IMR-90 (cell line): Measurements from ENCODE around the gene NKAIN2. TPM values are rescaled to one million over a fixed set of nuclear protein-coding genes. Genes with fewer than 3 reads are reported as not detected.

Source experiments
- ATAC-seq: fragments of 200-7000 bp; cut with Tn5 transposase; 2 replicates; pipeline ENCODE4 v1.9.1; 2020; ENCODE audit warnings: low read depth, mild to moderate bottlenecking, moderate library complexity
- BruUV-seq: library from RNA; stranded (reverse); fragments of 400-500 nt; replicated peaks from 2 replicates; lab custom pipeline; 2021; lab: Mats Ljungman, UMichigan
- CTCF ChIA-PET: fragments of 300-600 bp; formaldehyde crosslinking; extraction: SDS; loops from one replicate; lab custom pipeline; 2021; ENCODE audit warnings: antibody characterized with exemption; lab: Yijun Ruan, JAX
- POLR2A ChIA-PET: fragments of 300-600 bp; sonication (Branson Sonifier 250); formaldehyde crosslinking; loops from one replicate; lab custom pipeline; 2022; ENCODE audit warnings: antibody characterized with exemption; ENCODE audit not compliant: unreplicated experiment; lab: Charles Lee
- DNase-seq: peaks from one replicate; pipeline ENCODE4 v3.0.0; 2013
- H2AFZ ChIP-seq: replicated peaks from 2 replicates; pipeline ENCODE3; 2013; ENCODE audit warnings: low read length, mild to moderate bottlenecking; ENCODE audit not compliant: poor library complexity
- H2AK5ac ChIP-seq: 2 replicates; pipeline ENCODE4 v1.6.1; 2013; ENCODE audit warnings: low read depth, low read length, inconsistent platforms
- H2AK9ac ChIP-seq: replicated peaks from 2 replicates; pipeline ENCODE3; 2013; ENCODE audit warnings: mild to moderate bottlenecking, low read depth, low read length, moderate library complexity; ENCODE audit not compliant: poor library complexity
- H2BK120ac ChIP-seq: 2 replicates; pipeline ENCODE4 v1.6.1; 2013; ENCODE audit warnings: low read depth, low read length, inconsistent platforms
- H2BK15ac ChIP-seq: 3 replicates; pipeline ENCODE4 v1.6.1; 2013; ENCODE audit warnings: low read depth, low read length, inconsistent platforms
- H2BK20ac ChIP-seq: 2 replicates; pipeline ENCODE4 v1.6.1; 2013; ENCODE audit warnings: low read depth, mild to moderate bottlenecking, inconsistent platforms, low read length, moderate library complexity
- H2BK5ac ChIP-seq: 2 replicates; pipeline ENCODE4 v1.6.1; 2013; ENCODE audit warnings: mild to moderate bottlenecking, low read depth, low read length, inconsistent platforms; ENCODE audit not compliant: poor library complexity, severe bottlenecking
- H3K14ac ChIP-seq: replicated peaks from 2 replicates; pipeline ENCODE4 v1.6.1; 2013; ENCODE audit warnings: low read depth, low read length, inconsistent platforms
- H3K18ac ChIP-seq: 2 replicates; pipeline ENCODE4 v1.6.1; 2013; ENCODE audit warnings: low read depth, low read length, control low read depth
- H3K23ac ChIP-seq: 2 replicates; pipeline ENCODE4 v1.6.1; 2013; ENCODE audit warnings: low read depth, low read length, inconsistent platforms
- H3K27ac ChIP-seq: 2 replicates; pipeline ENCODE4 v1.5.1; 2013; ENCODE audit warnings: mild to moderate bottlenecking, control low read depth, low read length; ENCODE audit not compliant: insufficient read depth
- H3K27me3 ChIP-seq: 2 replicates; pipeline ENCODE4 v1.6.1; 2013; ENCODE audit warnings: low read length; ENCODE audit not compliant: control insufficient read depth, insufficient read depth
- H3K36me3 ChIP-seq: 2 replicates; pipeline ENCODE4 v1.6.1; 2013; ENCODE audit warnings: low read length, mixed read lengths; ENCODE audit not compliant: control insufficient read depth, insufficient read depth
- H3K4ac ChIP-seq: 2 replicates; pipeline ENCODE4 v1.6.1; 2013; ENCODE audit warnings: low read depth, low read length, inconsistent platforms
- H3K4me1 ChIP-seq: 2 replicates; pipeline ENCODE4 v1.6.1; 2013; ENCODE audit warnings: low read length, mixed read lengths; ENCODE audit not compliant: control insufficient read depth, insufficient read depth
- H3K4me2 ChIP-seq: 2 replicates; pipeline ENCODE4 v1.6.1; 2013; ENCODE audit warnings: low read depth, mild to moderate bottlenecking, control low read depth, low read length, moderate library complexity
- H3K4me3 ChIP-seq: 2 replicates; pipeline ENCODE4 v1.5.1; 2013; ENCODE audit warnings: low read depth, mild to moderate bottlenecking, control low read depth, low read length, moderate library complexity; ENCODE audit not compliant: insufficient read depth
- H3K56ac ChIP-seq: 2 replicates; pipeline ENCODE4 v1.6.1; 2013; ENCODE audit warnings: low read length, inconsistent platforms; ENCODE audit not compliant: insufficient read depth; ENCODE audit errors: extremely low read depth
- H3K79me1 ChIP-seq, 2 experiments: 2 replicates each; pipeline ENCODE4 v1.6.1; 2013; ENCODE audit warnings: low read length in 2 of 2, inconsistent platforms in 1 of 2, low read depth in 1 of 2
- H3K9ac ChIP-seq: 2 replicates; pipeline ENCODE4 v1.6.1; 2013; ENCODE audit warnings: low read depth, low read length, control low read depth
- H3K9me1 ChIP-seq: 2 replicates; pipeline ENCODE4 v1.6.1; 2013; ENCODE audit warnings: low read length, inconsistent platforms; ENCODE audit not compliant: insufficient read depth
- H3K9me3 ChIP-seq: 2 replicates; pipeline ENCODE4 v1.6.1; 2013; ENCODE audit warnings: low read length; ENCODE audit not compliant: control insufficient read depth, insufficient read depth
- H4K20me1 ChIP-seq: 2 replicates; pipeline ENCODE4 v1.6.1; 2013; ENCODE audit warnings: low read length, inconsistent platforms; ENCODE audit not compliant: insufficient read depth
- H4K5ac ChIP-seq: 2 replicates; pipeline ENCODE4 v1.6.1; 2013; ENCODE audit warnings: mild to moderate bottlenecking, low read depth, low read length, control low read depth
- H4K8ac ChIP-seq, 2 experiments: 2 replicates each; pipeline ENCODE4 v1.6.1; 2013; ENCODE audit warnings: low read depth in 2 of 2, low read length in 2 of 2, control low read depth in 1 of 2, inconsistent platforms in 1 of 2
- H4K91ac ChIP-seq: 2 replicates; pipeline ENCODE4 v1.6.1; 2013; ENCODE audit warnings: low read depth, low read length, inconsistent platforms; ENCODE audit not compliant: insufficient read depth
- BHLHE40 ChIP-seq: fragments of 150-350 bp; IDR thresholded peaks from 2 replicates; pipeline ENCODE4 v1.6.1; 2016; ENCODE audit warnings: mild to moderate bottlenecking, low read depth, low read length
- CHD1 ChIP-seq: IDR thresholded peaks from 2 replicates; pipeline ENCODE4 v1.6.1; 2012; ENCODE audit warnings: low read depth, low read length, improper control_type of control experiment
- ELK1 ChIP-seq: fragments of 150-350 bp; IDR thresholded peaks from 2 replicates; pipeline ENCODE4 v1.6.1; 2016; ENCODE audit warnings: low read depth, mild to moderate bottlenecking, low read length, moderate library complexity, borderline replicate concordance
- MAFK ChIP-seq: IDR thresholded peaks from 2 replicates; pipeline ENCODE4 v1.6.1; 2012; ENCODE audit warnings: low read depth, low read length, improper control_type of control experiment
- NFE2L2 ChIP-seq: fragments of 150-350 bp; IDR thresholded peaks from 2 replicates; pipeline ENCODE4 v1.6.1; 2016; ENCODE audit warnings: low read depth, mild to moderate bottlenecking, low read length
- RFX5 ChIP-seq: IDR thresholded peaks from 2 replicates; pipeline ENCODE4 v1.8.0; 2012; ENCODE audit warnings: low read depth, mild to moderate bottlenecking, low read length, moderate library complexity
- SMC3 ChIP-seq: fragments of 150-350 bp; IDR thresholded peaks from 2 replicates; pipeline ENCODE4 v1.6.1; 2016; ENCODE audit warnings: low read depth, mild to moderate bottlenecking, antibody characterized with exemption, low read length, moderate library complexity
- WGBS, 2 experiments: methylation state at CpG; one replicate each; pipeline versions ENCODE4 v1.1.5 to v1.1.7; 2013; ENCODE audit warnings: missing lambda C conversion rate in 2 of 2; ENCODE audit not compliant: insufficient read length in 1 of 2; ENCODE audit errors: extremely low coverage in 2 of 2; 5-methylcytosine and 5-hydroxymethylcytosine counted together
- dilution Hi-C: fragments of 300-500 bp; cut with HindIII; formaldehyde crosslinking; loops from one replicate; pipeline ENCODE4 v1.14.3; 2018; ENCODE audit warnings: low sequenced_read_pairs; ENCODE audit not compliant: unreplicated experiment
- in situ Hi-C: fragments of 300-500 bp; cut with MboI; formaldehyde crosslinking; loops from 3 replicates; pipeline ENCODE4 v1.14.3; 2019; ENCODE audit warnings: low sequenced_read_pairs, inconsistent platforms, mixed read lengths
- intact Hi-C: fragments of 100-400 bp; cut with micrococcal nuclease; formaldehyde crosslinking; loops from 2 replicates; pipeline ENCODE4 v1.10.0; 2022
- polyA plus RNA-seq, 3 experiments: library from polyadenylated mRNA; depleted of rRNA; stranded (reverse); fragments of >200 nt; gene quantifications; 2 replicates each; pipeline ENCODE4 v1.2.3, GENCODE V29; 2012; ENCODE audit warnings: low replicate concordance in 1 of 3
- total RNA-seq: library from RNA; depleted of rRNA; stranded (reverse); fragments of >200 nt; gene quantifications from 2 replicates; pipeline ENCODE4 v1.2.3, GENCODE V29; 2012

Gene NKAIN2
- total and polyA plus RNA-seq, 2 of the 4 experiments (the other 2 are of a cell fraction), result not detected

GRCh38 chr6:124356276-124356810 is 552.7 kb downstream of the NKAIN2 start:
- CTCF ChIA-PET, result no interaction called here
- H4K20me1 ChIP-seq, result no peaks in the 10 kb centered on the region
- dilution Hi-C loops, result no loop called here

More at GRCh38 chr6:124356276-124356810, 552.7 kb downstream of the NKAIN2 start:
- H4K8ac ChIP-seq, result no peak overlapping the region
- no peak overlapping the region for H3K27ac ChIP-seq
- no peak overlapping the region for H4K91ac ChIP-seq
- no peak overlapping the region for H3K4me3 ChIP-seq
- no peak overlapping the region for H3K14ac ChIP-seq
- TF ChIP-seq SMC3 (no peak), NFE2L2 (no peak), ELK1 (no peak), RFX5 (no peak), BHLHE40 (no peak), CHD1 (no peak), MAFK (no peak)
- WGBS, 2 experiments, result no CpG with 5 or more reads among the region's 5 CpGs
- H3K4ac ChIP-seq, result no peak overlapping the region
- H2BK15ac ChIP-seq, result no peak overlapping the region
- H3K9me3 ChIP-seq, result no peaks in the 10 kb centered on the region
- no peaks in the 10 kb centered on the region for H3K36me3 ChIP-seq
- H3K18ac ChIP-seq, result no peak overlapping the region
- H3K4me1 ChIP-seq, result no peaks in the 10 kb centered on the region
- H2BK20ac ChIP-seq, result no peak overlapping the region
- no peak overlapping the region for H2BK120ac ChIP-seq
- no peak overlapping the region for H2AK5ac ChIP-seq
- H3K9me1 ChIP-seq, result no peaks in the 10 kb centered on the region
- no peak for ATAC-seq
- intact Hi-C loops, result no loop called here
- no TSS peak for BruUV-seq
- no peaks in the 10 kb centered on the region for H3K27me3 ChIP-seq
- H3K79me1 ChIP-seq, result no peaks in the 10 kb centered on the region
- H3K56ac ChIP-seq, result no peak overlapping the region
- no peak for DNase-seq
- in situ Hi-C loops, result no loop called here
- no peak overlapping the region for H3K4me2 ChIP-seq
- POLR2A ChIA-PET, result no interaction called here
- H4K5ac ChIP-seq, result no peak overlapping the region
- H2BK5ac ChIP-seq, result no peak overlapping the region
- H2AK9ac ChIP-seq, result no peak overlapping the region
- H2AFZ ChIP-seq, result no peak overlapping the region
- H3K9ac ChIP-seq, result no peak overlapping the region
- H3K23ac ChIP-seq, result no peak overlapping the region
